HepG2 (cell line): ENCODE measurements around the gene USP27X. TPM values are rescaled to one million over a fixed set of nuclear protein-coding genes. Genes with fewer than 3 reads are reported as not detected.

Experiments
- EP300 ChIP-seq, 3 experiments: sonication (generic) in 1 of 3; formaldehyde crosslinking in 1 of 3; IDR thresholded peaks; 2 replicates each; pipeline versions ENCODE4 v1.5.1 to v1.6.1; 2011 to 2020; ENCODE audit warnings: low read depth in 2 of 3, low read length in 2 of 3, borderline replicate concordance in 1 of 3, improper control_type of control experiment in 1 of 3, mild to moderate bottlenecking in 1 of 3, missing genetic modification reagents in 1 of 3, moderate library complexity in 1 of 3
- KDM6A ChIP-seq: IDR thresholded peaks from 2 replicates; pipeline ENCODE4 v1.6.1; 2016; ENCODE audit warnings: low read depth
- NFKBIZ ChIP-seq: IDR thresholded peaks from 2 replicates; pipeline ENCODE4 v1.6.1; 2018; ENCODE audit warnings: missing genetic modification reagents, missing compliant biosample characterization
- NKX3-1 ChIP-seq: sonication (generic); formaldehyde crosslinking; IDR thresholded peaks from 2 replicates; pipeline ENCODE4 v1.5.0; 2020; ENCODE audit warnings: missing genetic modification reagents
- NONO ChIP-seq, 2 experiments: fragments of 450-650 bp in 1 of 2; sonication (generic) in 1 of 2; formaldehyde crosslinking in 1 of 2; IDR thresholded peaks in 1 of 2; conservative IDR thresholded peaks in 1 of 2; 2 replicates each; pipeline versions ENCODE4 v1.6.1 to v1.8.0; 2017 to 2022; ENCODE audit warnings: mild to moderate bottlenecking in 1 of 2, missing genetic modification reagents in 1 of 2, moderate library complexity in 1 of 2
- PITX1 ChIP-seq: sonication (generic); formaldehyde crosslinking; IDR thresholded peaks from 2 replicates; pipeline ENCODE4 v1.5.1; 2020; ENCODE audit warnings: mild to moderate bottlenecking, missing genetic modification reagents
- REXO4 ChIP-seq: sonication (generic); formaldehyde crosslinking; IDR thresholded peaks from 2 replicates; pipeline ENCODE4 v1.8.0; 2022; ENCODE audit warnings: missing genetic modification reagents, mild to moderate bottlenecking, borderline replicate concordance
- TFAP4 ChIP-seq: sonication (generic); IDR thresholded peaks from 2 replicates; pipeline ENCODE4 v1.6.1; 2016; ENCODE audit warnings: low read depth, borderline replicate concordance
- ZBTB1 ChIP-seq: sonication (generic); formaldehyde crosslinking; IDR thresholded peaks from 2 replicates; pipeline ENCODE4 v1.4.0; 2020; ENCODE audit warnings: missing genetic modification reagents, borderline replicate concordance
- ZBTB37 ChIP-seq: sonication (generic); formaldehyde crosslinking; IDR thresholded peaks from 2 replicates; pipeline ENCODE4 v1.4.0; 2020; ENCODE audit warnings: mild to moderate bottlenecking, missing genetic modification reagents
- ZBTB40 ChIP-seq, 2 experiments: fragments of 450-650 bp in 1 of 2; sonication (generic) in 1 of 2; formaldehyde crosslinking in 1 of 2; IDR thresholded peaks; 2 replicates each; pipeline versions ENCODE4 v1.6.1 to v1.8.0; 2016 to 2022; ENCODE audit warnings: antibody characterized with exemption in 1 of 2, mild to moderate bottlenecking in 1 of 2, missing genetic modification reagents in 1 of 2
- ZNF431 ChIP-seq: sonication (generic); formaldehyde crosslinking; IDR thresholded peaks from 2 replicates; pipeline ENCODE4 v1.9.0; 2022; ENCODE audit warnings: missing genetic modification reagents, low read depth, mild to moderate bottlenecking, borderline replicate concordance
- ZNF503 ChIP-seq: sonication (generic); formaldehyde crosslinking; IDR thresholded peaks from 2 replicates; pipeline ENCODE4 v1.4.0; 2020; ENCODE audit warnings: missing genetic modification reagents
- polyA plus RNA-seq, 8 experiments: library from polyadenylated mRNA; depleted of rRNA in 3 of 8; stranded (reverse) in 7 of 8; unstranded in 1 of 8; fragments of >200 nt; fragmentation: Illumina TruSeq in 4 of 8; extraction: Trizol in 4 of 8; gene quantifications; 2 replicates each; pipeline versions ENCODE4 v1.2.1 to v1.2.3, GENCODE V29; 2011 to 2016; ENCODE audit warnings: low read depth in 4 of 8, missing spikeins in 1 of 8, mixed read lengths in 1 of 8; ENCODE audit not compliant: insufficient read depth in 1 of 8
- total RNA-seq, 5 experiments: library from RNA; depleted of rRNA; stranded (reverse); fragments of >200 nt; fragmentation: Illumina TruSeq; extraction: Trizol; gene quantifications; 2 replicates each; pipeline ENCODE4 v1.2.3, GENCODE V29; 2016; ENCODE audit warnings: low read depth in 1 of 5

Gene USP27X
- total and polyA plus RNA-seq, 2 of the 13 experiments (the other 11 are each of a cell fraction or from before 2014, with no cell fraction given): 7.2 to 9.7 TPM

- TF ChIP-seq NONO (IDR thresholded peaks at IDR 0.05): no peak
- TF ChIP-seq NONO (CRISPR knock-in tag; conservative IDR thresholded peaks at IDR 0.05): no peak
- TF ChIP-seq KDM6A (CRISPR knock-in tag): peak; percentile 26; the same call in 1 of the 2 replicates
- no peak for TF ChIP-seq ZBTB37 (CRISPR knock-in tag)
- no peak for TF ChIP-seq TFAP4
- TF ChIP-seq REXO4 (CRISPR knock-in tag): no peak
- peak in 1 of 2 experiments; percentile 72; a peak in 1 of 4 replicates for TF ChIP-seq EP300 (IDR thresholded peaks at IDR 0.05; ENCODE audit: low read depth in 2 of 2, low read length in 2 of 2)
- peak; percentile 22; the same call in 1 of the 2 replicates for TF ChIP-seq EP300 (CRISPR knock-in tag; IDR thresholded peaks at IDR 0.05; ENCODE audit: borderline replicate concordance)
- TF ChIP-seq NKX3-1: no peak
- no peak for TF ChIP-seq ZNF431 (CRISPR knock-in tag)
- no peak; the same call in 1 of the 2 replicates for TF ChIP-seq PITX1 (CRISPR knock-in tag)
- TF ChIP-seq ZBTB1: no peak
- peak; percentile 70 for TF ChIP-seq ZBTB40 (IDR thresholded peaks at IDR 0.05)
- TF ChIP-seq ZBTB40 (CRISPR knock-in tag; IDR thresholded peaks at IDR 0.05): peak; percentile 97
- peak; percentile 33; the same call in 1 of the 2 replicates for TF ChIP-seq ZNF503 (CRISPR knock-in tag)
- peak; percentile 40; the same call in 1 of the 2 replicates for TF ChIP-seq NFKBIZ (CRISPR knock-in tag)
These were observed 36.7 kb upstream of the USP27X start (continued) for GRCh38 chrX:49842621-49843020.
